Bronchial epithelial cell (primary cell): Measurements from ENCODE around the gene ITPKB. TPM values are rescaled to one million over a fixed set of nuclear protein-coding genes. Genes with fewer than 3 reads are reported as not detected.

Source experiments
- DNase-seq: peaks from one replicate; pipeline ENCODE4 v3.0.0-alpha.2; 2010; ENCODE audit warnings: low read depth
- FAIRE-seq: peaks from 2 replicates; lab custom pipeline; 2011; peaks lifted over from hg19 to GRCh38; lab: Jason Lieb, UNC
- H3K27me3 ChIP-seq: 2 replicates; pipeline ENCODE4 v1.5.1; 2011; ENCODE audit warnings: low read length; ENCODE audit not compliant: control insufficient read depth, insufficient read depth
- H3K36me3 ChIP-seq: 2 replicates; pipeline ENCODE4 v1.5.1; 2011; ENCODE audit warnings: low read length; ENCODE audit not compliant: control insufficient read depth, insufficient read depth
- H3K4me3 ChIP-seq: 2 replicates; pipeline ENCODE4 v1.5.1; 2011; ENCODE audit warnings: mild to moderate bottlenecking, low read depth, low read length, control low read depth
- CTCF ChIP-seq: IDR thresholded peaks from 2 replicates; pipeline ENCODE4 v1.5.1; 2011; ENCODE audit warnings: mild to moderate bottlenecking, moderate library complexity, low read length, control low read depth, inconsistent platforms; ENCODE audit not compliant: insufficient read depth, severe bottlenecking
- total RNA-seq: library from RNA; depleted of rRNA; stranded (reverse); fragments of >200 nt; gene quantifications from 2 replicates; pipeline ENCODE4 v1.2.1, GENCODE V29; 2014

Gene ITPKB
- total RNA-seq, 1 donor from 2014 or later = 1.3 TPM

- FAIRE-seq (no peak), DNase-seq (no peak)
- no peak overlapping the region for H3K4me3 ChIP-seq
- TF ChIP-seq CTCF = no peak
- H3K36me3 ChIP-seq = no peaks in the 10 kb centered on the region
- no peaks in the 10 kb centered on the region for H3K27me3 ChIP-seq
Measured at GRCh38 chr1:226719596-226720387, 19.3 kb downstream of the ITPKB start.

- Histone ChIP-seq H3K4me3 (no peak overlapping the region), H3K36me3 (no peaks in the 10 kb centered on the region), H3K27me3 (no peaks in the 10 kb centered on the region)
- TF ChIP-seq CTCF = no peak
- no peak for DNase-seq
- FAIRE-seq = no peak
Measured at GRCh38 chr1:226717256-226717909, 21.7 kb downstream of the ITPKB start.

DNA sequence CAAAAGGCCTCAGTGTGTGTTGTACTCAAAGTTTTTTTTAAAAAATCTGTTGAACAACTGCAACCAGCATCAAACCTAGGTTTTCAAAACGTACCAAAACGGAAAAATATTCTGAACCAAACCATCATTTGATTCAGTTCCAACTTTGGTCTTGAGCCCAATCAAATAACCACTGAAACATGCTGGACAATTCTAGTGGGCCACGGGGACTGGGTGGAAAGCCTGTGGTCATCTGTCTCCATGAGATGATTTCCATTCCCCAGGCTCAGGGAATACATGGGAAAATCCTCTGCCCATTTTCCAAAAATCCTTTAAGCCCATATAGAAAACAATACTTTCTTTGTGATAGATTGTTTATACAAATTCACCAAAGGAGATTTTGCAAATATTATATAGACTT lies 22.5 kb downstream of the ITPKB start:
- H3K4me3 ChIP-seq = no peak overlapping the region
- H3K27me3 ChIP-seq = no peaks in the 10 kb centered on the region
- FAIRE-seq = no peak
- H3K36me3 ChIP-seq = no peaks in the 10 kb centered on the region
- no peak for TF ChIP-seq CTCF
- DNase-seq = no peak

DNA sequence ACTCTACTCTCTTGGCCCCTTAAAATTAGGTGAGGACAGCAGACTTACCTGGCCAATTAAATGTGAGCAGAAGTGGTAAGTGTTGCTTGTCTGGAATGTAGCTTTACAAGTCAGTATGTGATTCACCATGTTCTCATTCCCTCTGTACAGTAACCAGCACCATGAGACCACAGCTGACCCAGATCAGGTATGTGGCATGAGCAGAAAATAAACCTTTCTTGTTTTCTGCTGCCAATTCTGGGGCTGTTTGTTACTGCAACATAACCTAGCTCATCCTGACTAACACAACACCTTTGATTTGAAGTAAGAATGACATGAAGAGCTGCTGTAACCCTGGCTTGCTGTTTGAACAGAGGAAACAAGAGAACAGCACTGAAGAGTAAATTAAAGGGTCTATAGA lies 24.9 kb downstream of the ITPKB start:
- FAIRE-seq (peak; percentile 66), DNase-seq (peak; percentile 91)

GRCh38 chr1:226712742-226713419 lies 26.2 kb downstream of the ITPKB start:
- no peaks in the 10 kb centered on the region for H3K36me3 ChIP-seq
- TF ChIP-seq CTCF = no peak
- no peak overlapping the region for H3K4me3 ChIP-seq
- no peaks in the 10 kb centered on the region for H3K27me3 ChIP-seq
- DNase-seq = no peak
- FAIRE-seq = peak; percentile 64

More for the DNA sequence above, 24.9 kb downstream of the ITPKB start:
- Histone ChIP-seq H3K36me3 (no peaks in the 10 kb centered on the region), H3K4me3 (no peak overlapping the region), H3K27me3 (no peaks in the 10 kb centered on the region)
- TF ChIP-seq CTCF = no peak
